ENCODE data around the gene LAMA2. TPM values are rescaled to one million over a fixed set of nuclear protein-coding genes. Genes with fewer than 3 reads are reported as not detected.

LAMA2 gene
- total and polyA plus RNA-seq, 2 donors, result 54.2 to 190 TPM

GRCh38 chr6:129262661-129263060 is 379.7 kb downstream of the LAMA2 start:
- H3K36me3 ChIP-seq (ENCODE audit: insufficient read depth), result no peaks in the 10 kb centered on the region
- DNase-seq (ENCODE audit: extremely low spot score), result no peak

DNA sequence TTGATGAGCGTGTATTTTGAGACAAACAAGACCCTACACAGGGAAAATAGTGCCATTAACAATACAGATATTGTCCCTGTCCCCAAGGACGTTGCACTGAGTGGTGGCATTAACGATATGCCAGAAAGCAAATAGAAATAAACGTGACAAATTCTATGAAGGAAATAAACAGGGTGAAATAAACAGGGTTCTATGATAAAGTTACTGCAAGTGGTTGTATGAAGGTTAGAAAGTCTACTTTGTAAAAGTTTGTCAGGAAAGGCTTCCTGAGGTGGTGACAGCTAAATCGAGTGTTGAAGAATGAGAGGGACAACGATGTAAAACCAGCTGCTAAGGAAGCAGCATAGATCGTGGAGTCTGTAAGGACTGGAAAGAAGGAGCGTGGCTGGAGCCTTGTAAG is 380.2 kb downstream of the LAMA2 start:
- H3K4me3 ChIP-seq (ENCODE audit: low read depth, low read length), result no peak overlapping the region
- no peak for DNase-seq (ENCODE audit: extremely low spot score)
- no peak overlapping the region for H3K27ac ChIP-seq (ENCODE audit: low read depth)
- no peaks in the 10 kb centered on the region for H3K4me1 ChIP-seq (ENCODE audit: insufficient read depth)
- no peaks in the 10 kb centered on the region for H3K36me3 ChIP-seq (ENCODE audit: insufficient read depth)
- WGBS, result 84% methylated on average over 8 of the region's 8 CpGs

More at GRCh38 chr6:129262661-129263060, 379.7 kb downstream of the LAMA2 start:
- WGBS, result 43% methylated on average over 1 of the region's 1 CpG
- no peaks in the 10 kb centered on the region for H3K4me1 ChIP-seq (ENCODE audit: insufficient read depth)
- H3K27ac ChIP-seq (ENCODE audit: low read depth), result no peak overlapping the region
- H3K4me3 ChIP-seq (ENCODE audit: low read depth, low read length), result no peak overlapping the region

- Histone ChIP-seq H3K36me3 (ENCODE audit: insufficient read depth) (no peaks in the 10 kb centered on the region), H3K4me1 (ENCODE audit: insufficient read depth) (no peaks in the 10 kb centered on the region), H3K27ac (ENCODE audit: low read depth) (no peak overlapping the region), H3K4me3 (ENCODE audit: low read depth, low read length) (no peak overlapping the region)
- DNase-seq (ENCODE audit: extremely low spot score), result no peak
- 73% methylated on average over 3 of the region's 3 CpGs for WGBS
Measured at GRCh38 chr6:129264480-129265045, 381.6 kb downstream of the LAMA2 start.

DNA sequence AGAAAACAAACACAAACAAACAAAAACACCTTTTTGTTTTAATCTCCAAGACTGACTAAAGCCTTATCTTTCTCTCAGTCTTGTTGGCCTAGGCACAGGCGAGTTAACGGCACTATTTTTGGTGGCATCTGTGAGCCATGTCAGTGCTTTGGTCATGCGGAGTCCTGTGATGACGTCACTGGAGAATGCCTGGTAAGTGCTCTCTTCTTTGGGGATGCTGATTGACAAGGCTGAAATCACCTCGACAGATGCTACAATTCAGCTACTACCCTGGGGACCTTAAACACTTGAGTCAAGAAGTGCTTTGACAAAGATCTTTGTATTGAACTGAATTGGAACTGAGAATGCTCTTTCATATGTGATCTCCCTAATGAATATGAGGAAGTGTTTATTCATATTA is 384.1 kb downstream of the LAMA2 start:
- Histone ChIP-seq H3K4me3 (ENCODE audit: low read depth, low read length) (no peak overlapping the region), H3K36me3 (ENCODE audit: insufficient read depth) (no peaks in the 10 kb centered on the region), H3K4me1 (ENCODE audit: insufficient read depth) (no peaks in the 10 kb centered on the region), H3K27ac (ENCODE audit: low read depth) (no peak overlapping the region)
- no peak for DNase-seq (ENCODE audit: extremely low spot score)
- WGBS, result 87% methylated on average over 5 of the region's 5 CpGs

DNA sequence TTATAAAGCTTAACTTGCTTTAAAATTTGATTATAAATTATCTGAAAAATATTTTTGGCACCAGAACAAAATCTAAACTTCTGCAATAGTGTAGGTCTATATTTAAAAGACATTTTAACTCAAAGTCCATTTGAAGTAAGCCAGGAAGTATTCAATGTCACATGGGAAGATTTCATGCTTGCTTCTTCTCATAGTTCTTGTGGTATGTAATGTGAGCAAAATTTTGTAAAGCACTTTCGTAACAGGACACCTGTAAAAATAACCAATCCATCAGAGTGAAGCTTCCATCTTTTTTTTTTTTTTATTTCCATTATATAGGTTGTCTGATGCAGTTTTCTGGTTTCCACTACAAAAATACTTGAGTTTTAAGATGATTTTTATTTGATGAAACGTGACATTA is 386.1 kb downstream of the LAMA2 start:
- H3K36me3 ChIP-seq (ENCODE audit: insufficient read depth), result no peaks in the 10 kb centered on the region
- no peak overlapping the region for H3K4me3 ChIP-seq (ENCODE audit: low read depth, low read length)
- WGBS, result 97% methylated on average over 2 of the region's 2 CpGs
- H3K27ac ChIP-seq (ENCODE audit: low read depth), result no peak overlapping the region
- no peak for DNase-seq (ENCODE audit: extremely low spot score)
- H3K4me1 ChIP-seq (ENCODE audit: insufficient read depth), result no peaks in the 10 kb centered on the region

- no peak overlapping the region for H3K27ac ChIP-seq (ENCODE audit: low read depth)
- WGBS, result 92% methylated on average over 2 of the region's 2 CpGs
- no peaks in the 10 kb centered on the region for H3K4me1 ChIP-seq (ENCODE audit: insufficient read depth)
- no peak for DNase-seq (ENCODE audit: extremely low spot score)
- H3K36me3 ChIP-seq (ENCODE audit: insufficient read depth), result no peaks in the 10 kb centered on the region
- H3K4me3 ChIP-seq (ENCODE audit: low read depth, low read length), result no peak overlapping the region
Measured at GRCh38 chr6:129269891-129270290, 387.0 kb downstream of the LAMA2 start.

DNA sequence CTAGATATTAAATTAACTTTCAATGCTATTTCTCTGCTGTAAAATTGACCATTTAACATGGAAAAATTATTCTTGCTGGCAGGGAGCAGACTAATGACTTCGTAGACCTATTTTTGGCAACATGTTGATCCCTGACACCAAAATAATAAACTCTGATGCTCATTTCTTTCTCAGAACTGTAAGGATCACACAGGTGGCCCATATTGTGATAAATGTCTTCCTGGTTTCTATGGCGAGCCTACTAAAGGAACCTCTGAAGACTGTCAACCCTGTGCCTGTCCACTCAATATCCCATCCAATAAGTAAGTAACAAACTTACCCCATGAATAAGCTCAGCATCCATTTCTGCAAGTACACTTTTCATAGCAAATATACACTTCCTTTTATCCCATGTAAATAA is 387.5 kb downstream of the LAMA2 start:
- no peak overlapping the region for H3K4me3 ChIP-seq (ENCODE audit: low read depth, low read length)
- no peak for DNase-seq (ENCODE audit: extremely low spot score)
- H3K27ac ChIP-seq (ENCODE audit: low read depth), result no peak overlapping the region
- 80% methylated on average over 2 of the region's 2 CpGs for WGBS
- no peaks in the 10 kb centered on the region for H3K4me1 ChIP-seq (ENCODE audit: insufficient read depth)
- H3K36me3 ChIP-seq (ENCODE audit: insufficient read depth), result no peaks in the 10 kb centered on the region

GRCh38 chr6:129273161-129273560 is 390.2 kb downstream of the LAMA2 start:
- no peaks in the 10 kb centered on the region for H3K36me3 ChIP-seq (ENCODE audit: insufficient read depth)

GRCh38 chr6:129276461-129276860 is 393.5 kb downstream of the LAMA2 start:
- Histone ChIP-seq H3K4me3 (ENCODE audit: low read depth, low read length) (no peak overlapping the region), H3K27ac (ENCODE audit: low read depth) (no peak overlapping the region), H3K4me1 (ENCODE audit: insufficient read depth) (no peaks in the 10 kb centered on the region), H3K36me3 (ENCODE audit: insufficient read depth) (no peaks in the 10 kb centered on the region)
- WGBS, result 73% methylated on average over 1 of the region's 1 CpG
- no peak for DNase-seq (ENCODE audit: extremely low spot score)

More at GRCh38 chr6:129273161-129273560, 390.2 kb downstream of the LAMA2 start:
- H3K4me1 ChIP-seq (ENCODE audit: insufficient read depth), result no peaks in the 10 kb centered on the region
- H3K27ac ChIP-seq (ENCODE audit: low read depth), result no peak overlapping the region
- no peak overlapping the region for H3K4me3 ChIP-seq (ENCODE audit: low read depth, low read length)
- WGBS, result 89% methylated on average over 3 of the region's 3 CpGs
- DNase-seq (ENCODE audit: extremely low spot score), result no peak

- Histone ChIP-seq H3K4me1 (ENCODE audit: insufficient read depth) (no peaks in the 10 kb centered on the region), H3K36me3 (ENCODE audit: insufficient read depth) (no peaks in the 10 kb centered on the region), H3K4me3 (ENCODE audit: low read depth, low read length) (no peak overlapping the region), H3K27ac (ENCODE audit: low read depth) (no peak overlapping the region)
- 76% methylated on average over 4 of the region's 4 CpGs for WGBS
- DNase-seq (ENCODE audit: extremely low spot score), result no peak
Measured at GRCh38 chr6:129276986-129277385, 394.0 kb downstream of the LAMA2 start.

DNA sequence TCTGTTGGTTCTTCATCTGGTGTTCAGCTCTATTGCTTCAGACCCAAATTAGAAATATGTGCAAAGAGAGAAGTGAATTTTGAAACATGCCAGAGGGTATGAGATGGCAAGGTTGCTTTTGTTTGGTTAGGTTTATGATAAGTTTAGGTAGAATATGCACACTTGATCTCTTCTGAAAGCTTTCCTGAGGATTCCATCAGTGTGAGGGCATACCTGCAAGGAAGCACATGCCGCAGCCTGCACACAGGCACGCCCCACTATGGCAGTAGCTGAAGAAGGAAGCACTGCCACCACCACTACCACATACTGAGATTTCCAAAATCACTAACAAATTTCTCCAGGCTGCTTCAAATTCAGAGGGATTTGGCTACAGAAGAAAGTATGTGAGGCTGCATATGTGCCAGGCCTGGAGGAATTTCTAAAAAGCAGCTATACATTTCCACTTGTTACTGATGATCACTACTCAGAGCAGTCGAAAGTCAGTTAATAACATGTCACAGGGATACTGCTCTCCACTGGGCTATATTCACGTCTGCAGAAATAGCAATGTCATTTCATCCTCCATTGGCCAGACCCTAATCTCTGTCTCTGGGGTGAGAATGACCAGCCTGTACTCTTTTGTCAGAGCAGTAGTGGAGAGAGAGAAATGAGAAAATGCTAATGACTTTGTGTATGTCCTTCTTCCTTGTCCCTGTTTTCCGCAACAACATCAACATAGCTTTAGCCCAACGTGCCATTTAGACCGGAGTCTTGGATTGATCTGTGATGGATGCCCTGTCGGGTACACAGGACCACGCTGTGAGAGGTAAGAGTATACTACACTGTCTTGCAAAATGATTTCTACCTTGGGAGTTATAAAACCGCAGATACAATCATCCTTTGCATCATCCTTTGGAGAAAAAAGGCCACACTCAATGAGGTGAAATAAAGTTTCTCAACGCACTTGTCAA is 396.7 kb downstream of the LAMA2 start:
- no peaks in the 10 kb centered on the region for H3K4me1 ChIP-seq (ENCODE audit: insufficient read depth)
- H3K36me3 ChIP-seq (ENCODE audit: insufficient read depth), result no peaks in the 10 kb centered on the region
- H3K4me3 ChIP-seq (ENCODE audit: low read depth, low read length), result no peak overlapping the region
- DNase-seq (ENCODE audit: extremely low spot score), result no peak
- H3K27ac ChIP-seq (ENCODE audit: low read depth), result no peak overlapping the region
- WGBS, result 88% methylated on average over 11 of the region's 11 CpGs

DNA sequence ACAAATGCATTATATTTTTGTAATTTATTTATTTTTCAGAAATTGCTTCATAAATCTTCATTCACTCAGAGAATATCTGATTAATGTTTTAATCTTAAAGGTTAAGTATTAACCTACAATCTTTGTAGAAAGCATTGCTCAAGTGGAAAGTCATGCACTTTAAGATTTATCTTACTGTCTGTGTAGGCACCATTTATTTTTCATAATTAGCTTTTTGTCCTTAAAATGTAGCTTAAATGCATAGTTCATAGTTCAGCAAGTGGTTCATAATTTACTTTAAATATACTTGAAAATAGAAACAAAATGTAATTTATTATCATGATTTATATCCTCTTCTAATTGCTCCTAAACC is 397.3 kb downstream of the LAMA2 start:
- no peak overlapping the region for H3K27ac ChIP-seq (ENCODE audit: low read depth)
- DNase-seq (ENCODE audit: extremely low spot score), result no peak
- no peak overlapping the region for H3K4me3 ChIP-seq (ENCODE audit: low read depth, low read length)
- no peaks in the 10 kb centered on the region for H3K36me3 ChIP-seq (ENCODE audit: insufficient read depth)
- H3K4me1 ChIP-seq (ENCODE audit: insufficient read depth), result no peaks in the 10 kb centered on the region

GRCh38 chr6:129280749-129281148 is 397.8 kb downstream of the LAMA2 start:
- no peak overlapping the region for H3K27ac ChIP-seq (ENCODE audit: low read depth)

DNA sequence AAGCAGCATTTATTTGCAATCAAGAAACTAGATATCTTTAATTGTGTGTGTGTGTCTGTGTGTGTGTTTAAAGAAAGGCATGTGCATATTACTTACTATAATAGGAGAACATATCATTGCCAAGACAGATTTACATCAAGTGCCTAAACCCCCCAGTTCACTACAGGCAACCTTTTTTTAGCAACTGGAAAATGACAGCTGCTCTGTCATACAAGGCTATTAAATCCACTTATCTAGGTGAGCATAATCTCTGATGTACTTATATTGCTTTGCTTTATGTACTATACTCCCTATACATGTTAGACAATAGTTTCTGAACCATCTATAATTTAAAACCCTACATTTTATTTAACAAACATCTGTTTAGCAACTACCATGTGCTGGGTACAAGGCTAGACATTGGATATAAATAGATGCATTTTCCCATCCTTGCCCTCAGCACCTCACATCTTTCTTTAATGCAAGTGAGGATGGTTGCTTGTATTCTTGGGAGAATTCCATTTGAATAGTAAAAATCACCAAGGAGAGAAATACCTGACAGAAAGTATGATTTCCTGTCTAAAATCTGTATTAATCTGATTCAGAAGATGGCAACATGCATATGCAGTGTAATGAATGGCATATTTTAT is 398.3 kb downstream of the LAMA2 start:
- Histone ChIP-seq H3K27ac (ENCODE audit: low read depth) (no peak overlapping the region), H3K4me3 (ENCODE audit: low read depth, low read length) (no peak overlapping the region), H3K4me1 (ENCODE audit: insufficient read depth) (no peaks in the 10 kb centered on the region)

More at GRCh38 chr6:129280749-129281148, 397.8 kb downstream of the LAMA2 start:
- DNase-seq (ENCODE audit: extremely low spot score), result no peak
- 51% methylated on average over 1 of the region's 1 CpG for WGBS
- H3K4me3 ChIP-seq (ENCODE audit: low read depth, low read length), result no peak overlapping the region
- no peaks in the 10 kb centered on the region for H3K36me3 ChIP-seq (ENCODE audit: insufficient read depth)
- H3K4me1 ChIP-seq (ENCODE audit: insufficient read depth), result no peaks in the 10 kb centered on the region

More for the DNA sequence above, 398.3 kb downstream of the LAMA2 start:
- no peaks in the 10 kb centered on the region for H3K36me3 ChIP-seq (ENCODE audit: insufficient read depth)
- no peak for DNase-seq (ENCODE audit: extremely low spot score)

All from urinary bladder (tissue), 4 donors.